NCI-H146 treated with DMSO at 0.1 percent for 48 hours (cell line): Measurements from ENCODE around the gene OSGIN1.

ENCODE experiments used
- DNase-seq: peaks from one replicate; lab custom pipeline; 2025; ENCODE audit not compliant: unreplicated experiment; lab: John Stamatoyannopoulos, UW

Gene OSGIN1

GRCh38 chr16:83995754-83996153, 42.7 kb downstream of the OSGIN1 start:
- peak; percentile 77 for DNase-seq

GRCh38 chr16:83996481-83997252, 43.6 kb downstream of the OSGIN1 start:
- DNase-seq: no peak

GRCh38 chr16:83998091-83998490, 45.1 kb downstream of the OSGIN1 start:
- DNase-seq: no peak

- no peak for DNase-seq
These were observed 48.1 kb downstream of the OSGIN1 start for GRCh38 chr16:84000989-84001642.

- no peak for DNase-seq
These were observed 48.7 kb downstream of the OSGIN1 start for GRCh38 chr16:84001726-84002125.

GRCh38 chr16:84003038-84003437, 50.0 kb downstream of the OSGIN1 start:
- no peak for DNase-seq

DNA sequence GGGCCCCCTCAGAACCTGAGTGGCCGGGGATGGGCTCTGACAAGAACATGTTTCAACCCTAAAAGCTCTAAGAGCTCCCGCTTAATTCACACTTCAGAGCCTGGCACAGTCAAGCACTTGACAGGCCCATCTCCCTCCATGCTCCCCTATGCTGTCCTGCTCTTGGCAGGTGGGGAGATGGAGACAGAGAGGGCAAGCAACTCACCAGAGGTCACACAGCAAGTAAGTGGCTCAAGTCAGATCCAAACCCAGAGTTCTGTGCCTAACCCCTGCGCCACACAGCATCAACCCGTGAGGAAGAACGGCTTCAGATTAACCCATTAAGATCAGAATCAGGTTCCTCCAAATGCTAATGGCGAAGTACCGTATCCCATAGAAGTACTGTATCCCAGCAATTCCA, 51.4 kb downstream of the OSGIN1 start:
- DNase-seq: no peak

GRCh38 chr16:84005391-84005790, 52.4 kb downstream of the OSGIN1 start:
- DNase-seq: no peak

DNA sequence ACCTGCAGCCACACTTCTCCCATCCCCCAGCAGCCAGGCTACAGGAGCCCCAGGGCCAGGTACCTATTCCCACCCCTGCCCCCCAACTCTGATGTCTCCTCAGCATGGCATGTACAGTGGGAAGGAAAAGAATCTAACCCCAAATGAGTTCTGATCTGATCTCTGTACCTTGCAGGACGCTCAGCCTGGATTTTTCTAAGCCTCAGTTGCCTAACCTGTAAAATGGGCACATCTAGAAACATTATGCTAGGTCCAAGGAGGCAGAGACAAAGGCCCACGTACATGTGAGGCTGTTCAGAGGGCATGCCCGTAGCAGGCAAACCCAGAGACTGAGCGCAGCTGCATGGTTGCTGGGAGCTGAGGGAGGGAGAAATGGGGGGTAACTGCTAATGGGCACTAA, 54.5 kb downstream of the OSGIN1 start:
- no peak for DNase-seq

GRCh38 chr16:84007965-84008364, 54.9 kb downstream of the OSGIN1 start:
- no peak for DNase-seq

- DNase-seq: no peak
These were observed 56.2 kb downstream of the OSGIN1 start for GRCh38 chr16:84009282-84009681.

DNA sequence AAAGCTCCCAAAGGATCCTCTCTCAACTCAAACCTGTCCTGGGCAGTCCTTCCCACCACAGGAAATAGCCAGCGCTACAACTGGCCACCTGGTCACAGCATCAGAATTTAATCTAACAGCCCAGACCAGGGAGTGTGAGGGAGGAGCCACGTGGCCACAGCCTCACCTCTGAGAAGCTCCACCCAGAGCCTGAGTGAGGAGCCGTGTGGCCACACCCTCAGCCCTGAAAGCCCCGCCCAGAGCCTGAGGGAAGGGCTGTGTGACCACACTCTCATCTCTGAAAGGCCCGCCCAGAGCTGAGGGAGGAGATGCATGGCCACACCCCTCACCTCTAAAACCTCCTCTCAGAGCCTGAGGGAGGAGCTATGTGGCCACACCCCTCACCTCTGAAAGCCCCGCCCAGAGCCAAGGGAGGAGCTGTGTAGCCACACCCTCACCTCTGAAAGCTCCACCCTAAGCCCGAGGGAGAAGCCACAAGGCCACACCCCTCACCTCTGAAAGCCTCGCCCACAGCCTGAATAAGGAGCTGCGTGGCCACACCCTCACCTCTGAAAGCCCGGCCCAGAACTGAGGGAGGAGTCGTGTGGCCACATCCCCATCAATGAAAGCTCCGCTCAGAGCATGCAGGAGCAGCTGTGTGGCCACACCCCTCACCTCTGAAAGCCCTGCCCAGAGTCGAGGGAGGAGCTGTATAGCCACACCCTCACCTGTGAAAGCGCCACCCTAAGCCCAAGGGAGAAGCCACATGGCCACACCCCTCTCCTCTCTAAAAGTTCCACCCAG, 60.9 kb downstream of the OSGIN1 start:
- peak; percentile 88 for DNase-seq

DNA sequence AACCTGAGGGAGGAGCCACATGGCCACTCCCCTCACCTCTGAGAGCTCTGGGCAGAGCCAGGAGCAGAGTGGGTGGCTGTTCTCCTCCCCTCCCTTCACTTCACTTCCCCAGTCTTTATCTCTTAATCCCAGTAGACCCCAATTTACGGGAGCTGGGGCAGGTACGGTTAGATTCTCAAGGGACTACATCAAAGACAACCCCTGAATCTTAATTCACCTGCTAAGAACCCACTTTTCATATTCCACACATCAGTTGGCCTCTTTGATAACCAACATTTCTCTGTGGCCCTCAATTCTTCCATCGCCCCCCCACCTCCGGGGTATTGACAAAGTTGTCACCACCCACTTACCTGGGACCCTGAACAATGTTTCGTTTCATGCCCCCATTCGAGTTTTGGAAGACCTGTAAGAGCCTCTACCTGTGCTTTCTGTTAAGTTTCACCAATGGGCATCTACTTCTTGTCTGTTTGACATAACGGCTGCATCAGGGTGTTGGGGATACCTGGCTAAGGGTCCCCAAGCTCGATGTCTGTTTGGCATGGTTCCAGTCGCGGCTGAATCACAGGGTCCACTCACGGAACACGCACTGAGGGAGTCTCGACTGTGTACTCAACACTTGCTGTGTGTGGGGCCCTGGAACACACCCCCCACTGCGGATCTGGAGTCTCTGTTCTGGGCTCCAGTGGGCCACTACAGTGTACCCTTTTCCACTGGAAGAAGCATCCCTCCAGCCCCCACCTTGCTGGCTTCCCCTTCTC, 61.7 kb downstream of the OSGIN1 start:
- DNase-seq: no peak

- DNase-seq: no peak
These were observed 62.4 kb downstream of the OSGIN1 start for GRCh38 chr16:84015399-84015798.
